Sigmoid colon (tissue), 4 donors: ENCODE data around the gene PELI3.

ENCODE experiments used
- EP300 ChIP-seq, 4 donors: sonication (generic); formaldehyde crosslinking; IDR thresholded peaks; one replicate each; pipeline ENCODE4 v1.6.1; 2017; ENCODE audit warnings: antibody characterized with exemption in 4 of 4
- POLR2A ChIP-seq, 2 donors: fragments of 450-650 bp; IDR thresholded peaks; one replicate each; pipeline ENCODE4 v1.6.1; 2016; ENCODE audit warnings: antibody characterized with exemption in 2 of 2, mild to moderate bottlenecking in 2 of 2, moderate library complexity in 2 of 2
- TF ChIP-seq, protein P1 (sequence below), 4 experiments: fragments of 450-650 bp in 3 of 4; fragments of 200-600 bp in 1 of 4; IDR thresholded peaks; one replicate each; pipeline ENCODE4 v1.5.1; 2016 to 2019; ENCODE audit warnings: antibody characterized with exemption in 4 of 4, mild to moderate bottlenecking in 3 of 4, moderate library complexity in 2 of 4

- TF ChIP-seq, protein P1, sequence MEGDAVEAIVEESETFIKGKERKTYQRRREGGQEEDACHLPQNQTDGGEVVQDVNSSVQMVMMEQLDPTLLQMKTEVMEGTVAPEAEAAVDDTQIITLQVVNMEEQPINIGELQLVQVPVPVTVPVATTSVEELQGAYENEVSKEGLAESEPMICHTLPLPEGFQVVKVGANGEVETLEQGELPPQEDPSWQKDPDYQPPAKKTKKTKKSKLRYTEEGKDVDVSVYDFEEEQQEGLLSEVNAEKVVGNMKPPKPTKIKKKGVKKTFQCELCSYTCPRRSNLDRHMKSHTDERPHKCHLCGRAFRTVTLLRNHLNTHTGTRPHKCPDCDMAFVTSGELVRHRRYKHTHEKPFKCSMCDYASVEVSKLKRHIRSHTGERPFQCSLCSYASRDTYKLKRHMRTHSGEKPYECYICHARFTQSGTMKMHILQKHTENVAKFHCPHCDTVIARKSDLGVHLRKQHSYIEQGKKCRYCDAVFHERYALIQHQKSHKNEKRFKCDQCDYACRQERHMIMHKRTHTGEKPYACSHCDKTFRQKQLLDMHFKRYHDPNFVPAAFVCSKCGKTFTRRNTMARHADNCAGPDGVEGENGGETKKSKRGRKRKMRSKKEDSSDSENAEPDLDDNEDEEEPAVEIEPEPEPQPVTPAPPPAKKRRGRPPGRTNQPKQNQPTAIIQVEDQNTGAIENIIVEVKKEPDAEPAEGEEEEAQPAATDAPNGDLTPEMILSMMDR (IDR thresholded peaks at IDR 0.05), result no peak
- TF ChIP-seq EP300 (IDR thresholded peaks at IDR 0.05), result no peak
- TF ChIP-seq POLR2A (IDR thresholded peaks at IDR 0.05), result no peak
These were observed 22.3 kb downstream of the PELI3 start for GRCh38 chr11:66488957-66489356.
